IMR-90 (cell line): ENCODE data around the gene DPCD. TPM values are rescaled to one million over a fixed set of nuclear protein-coding genes. Genes with fewer than 3 reads are reported as not detected.

Source experiments
- ATAC-seq: fragments of 200-7000 bp; cut with Tn5 transposase; 2 replicates; pipeline ENCODE4 v1.9.1; 2020; ENCODE audit warnings: low read depth, mild to moderate bottlenecking, moderate library complexity
- BruUV-seq: library from RNA; stranded (reverse); fragments of 400-500 nt; replicated peaks from 2 replicates; lab custom pipeline; 2021; lab: Mats Ljungman, UMichigan
- CTCF ChIA-PET: fragments of 300-600 bp; formaldehyde crosslinking; extraction: SDS; loops from one replicate; lab custom pipeline; 2021; ENCODE audit warnings: antibody characterized with exemption; lab: Yijun Ruan, JAX
- POLR2A ChIA-PET: fragments of 300-600 bp; sonication (Branson Sonifier 250); formaldehyde crosslinking; loops from one replicate; lab custom pipeline; 2022; ENCODE audit warnings: antibody characterized with exemption; ENCODE audit not compliant: unreplicated experiment; lab: Charles Lee
- DNase-seq: peaks from one replicate; pipeline ENCODE4 v3.0.0; 2013
- H2AFZ ChIP-seq: replicated peaks from 2 replicates; pipeline ENCODE3; 2013; ENCODE audit warnings: low read length, mild to moderate bottlenecking; ENCODE audit not compliant: poor library complexity
- H2AK5ac ChIP-seq: 2 replicates; pipeline ENCODE4 v1.6.1; 2013; ENCODE audit warnings: low read depth, low read length, inconsistent platforms
- H2AK9ac ChIP-seq: replicated peaks from 2 replicates; pipeline ENCODE3; 2013; ENCODE audit warnings: mild to moderate bottlenecking, low read depth, low read length, moderate library complexity; ENCODE audit not compliant: poor library complexity
- H2BK120ac ChIP-seq: 2 replicates; pipeline ENCODE4 v1.6.1; 2013; ENCODE audit warnings: low read depth, low read length, inconsistent platforms
- H2BK15ac ChIP-seq: 3 replicates; pipeline ENCODE4 v1.6.1; 2013; ENCODE audit warnings: low read depth, low read length, inconsistent platforms
- H2BK20ac ChIP-seq: 2 replicates; pipeline ENCODE4 v1.6.1; 2013; ENCODE audit warnings: low read depth, mild to moderate bottlenecking, inconsistent platforms, low read length, moderate library complexity
- H2BK5ac ChIP-seq: 2 replicates; pipeline ENCODE4 v1.6.1; 2013; ENCODE audit warnings: mild to moderate bottlenecking, low read depth, low read length, inconsistent platforms; ENCODE audit not compliant: poor library complexity, severe bottlenecking
- H3K14ac ChIP-seq: replicated peaks from 2 replicates; pipeline ENCODE4 v1.6.1; 2013; ENCODE audit warnings: low read depth, low read length, inconsistent platforms
- H3K18ac ChIP-seq: 2 replicates; pipeline ENCODE4 v1.6.1; 2013; ENCODE audit warnings: low read depth, low read length, control low read depth
- H3K23ac ChIP-seq: 2 replicates; pipeline ENCODE4 v1.6.1; 2013; ENCODE audit warnings: low read depth, low read length, inconsistent platforms
- H3K27ac ChIP-seq: 2 replicates; pipeline ENCODE4 v1.5.1; 2013; ENCODE audit warnings: mild to moderate bottlenecking, control low read depth, low read length; ENCODE audit not compliant: insufficient read depth
- H3K27me3 ChIP-seq: 2 replicates; pipeline ENCODE4 v1.6.1; 2013; ENCODE audit warnings: low read length; ENCODE audit not compliant: control insufficient read depth, insufficient read depth
- H3K36me3 ChIP-seq: 2 replicates; pipeline ENCODE4 v1.6.1; 2013; ENCODE audit warnings: low read length, mixed read lengths; ENCODE audit not compliant: control insufficient read depth, insufficient read depth
- H3K4ac ChIP-seq: 2 replicates; pipeline ENCODE4 v1.6.1; 2013; ENCODE audit warnings: low read depth, low read length, inconsistent platforms
- H3K4me1 ChIP-seq: 2 replicates; pipeline ENCODE4 v1.6.1; 2013; ENCODE audit warnings: low read length, mixed read lengths; ENCODE audit not compliant: control insufficient read depth, insufficient read depth
- H3K4me2 ChIP-seq: 2 replicates; pipeline ENCODE4 v1.6.1; 2013; ENCODE audit warnings: low read depth, mild to moderate bottlenecking, control low read depth, low read length, moderate library complexity
- H3K4me3 ChIP-seq: 2 replicates; pipeline ENCODE4 v1.5.1; 2013; ENCODE audit warnings: low read depth, mild to moderate bottlenecking, control low read depth, low read length, moderate library complexity; ENCODE audit not compliant: insufficient read depth
- H3K56ac ChIP-seq: 2 replicates; pipeline ENCODE4 v1.6.1; 2013; ENCODE audit warnings: low read length, inconsistent platforms; ENCODE audit not compliant: insufficient read depth; ENCODE audit errors: extremely low read depth
- H3K79me1 ChIP-seq, 2 experiments: 2 replicates each; pipeline ENCODE4 v1.6.1; 2013; ENCODE audit warnings: low read length in 2 of 2, inconsistent platforms in 1 of 2, low read depth in 1 of 2
- H3K9ac ChIP-seq: 2 replicates; pipeline ENCODE4 v1.6.1; 2013; ENCODE audit warnings: low read depth, low read length, control low read depth
- H3K9me1 ChIP-seq: 2 replicates; pipeline ENCODE4 v1.6.1; 2013; ENCODE audit warnings: low read length, inconsistent platforms; ENCODE audit not compliant: insufficient read depth
- H3K9me3 ChIP-seq: 2 replicates; pipeline ENCODE4 v1.6.1; 2013; ENCODE audit warnings: low read length; ENCODE audit not compliant: control insufficient read depth, insufficient read depth
- H4K20me1 ChIP-seq: 2 replicates; pipeline ENCODE4 v1.6.1; 2013; ENCODE audit warnings: low read length, inconsistent platforms; ENCODE audit not compliant: insufficient read depth
- H4K5ac ChIP-seq: 2 replicates; pipeline ENCODE4 v1.6.1; 2013; ENCODE audit warnings: mild to moderate bottlenecking, low read depth, low read length, control low read depth
- H4K8ac ChIP-seq, 2 experiments: 2 replicates each; pipeline ENCODE4 v1.6.1; 2013; ENCODE audit warnings: low read depth in 2 of 2, low read length in 2 of 2, control low read depth in 1 of 2, inconsistent platforms in 1 of 2
- H4K91ac ChIP-seq: 2 replicates; pipeline ENCODE4 v1.6.1; 2013; ENCODE audit warnings: low read depth, low read length, inconsistent platforms; ENCODE audit not compliant: insufficient read depth
- BHLHE40 ChIP-seq: fragments of 150-350 bp; IDR thresholded peaks from 2 replicates; pipeline ENCODE4 v1.6.1; 2016; ENCODE audit warnings: mild to moderate bottlenecking, low read depth, low read length
- CEBPB ChIP-seq: IDR thresholded peaks from 2 replicates; pipeline ENCODE4 v1.6.1; 2012; ENCODE audit warnings: low read depth, low read length, improper control_type of control experiment
- CHD1 ChIP-seq: IDR thresholded peaks from 2 replicates; pipeline ENCODE4 v1.6.1; 2012; ENCODE audit warnings: low read depth, low read length, improper control_type of control experiment
- FOS ChIP-seq: fragments of 150-350 bp; IDR thresholded peaks from 2 replicates; pipeline ENCODE4 v1.6.1; 2016; ENCODE audit warnings: low read depth, low read length
- MAFK ChIP-seq: IDR thresholded peaks from 2 replicates; pipeline ENCODE4 v1.6.1; 2012; ENCODE audit warnings: low read depth, low read length, improper control_type of control experiment
- MAZ ChIP-seq: IDR thresholded peaks from 2 replicates; pipeline ENCODE4 v1.6.1; 2012; ENCODE audit warnings: low read depth, mild to moderate bottlenecking, low read length, improper control_type of control experiment, moderate library complexity, borderline replicate concordance
- MXI1 ChIP-seq: IDR thresholded peaks from 2 replicates; pipeline ENCODE4 v1.6.1; 2012; ENCODE audit warnings: low read depth, mild to moderate bottlenecking, low read length, moderate library complexity, borderline replicate concordance
- NFE2L2 ChIP-seq: fragments of 150-350 bp; IDR thresholded peaks from 2 replicates; pipeline ENCODE4 v1.6.1; 2016; ENCODE audit warnings: low read depth, mild to moderate bottlenecking, low read length
- POLR2A ChIP-seq: IDR thresholded peaks from 2 replicates; pipeline ENCODE4 v1.6.1; 2012; ENCODE audit warnings: mild to moderate bottlenecking, low read depth, low read length
- RAD21 ChIP-seq: IDR thresholded peaks from 2 replicates; pipeline ENCODE4 v1.6.1; 2012; ENCODE audit warnings: low read length, improper control_type of control experiment
- RCOR1 ChIP-seq: IDR thresholded peaks from 2 replicates; pipeline ENCODE4 v1.6.1; 2012; ENCODE audit warnings: mild to moderate bottlenecking, low read length, improper control_type of control experiment; ENCODE audit not compliant: insufficient replicate concordance
- RFX5 ChIP-seq: IDR thresholded peaks from 2 replicates; pipeline ENCODE4 v1.8.0; 2012; ENCODE audit warnings: low read depth, mild to moderate bottlenecking, low read length, moderate library complexity
- SMC3 ChIP-seq: fragments of 150-350 bp; IDR thresholded peaks from 2 replicates; pipeline ENCODE4 v1.6.1; 2016; ENCODE audit warnings: low read depth, mild to moderate bottlenecking, antibody characterized with exemption, low read length, moderate library complexity
- USF2 ChIP-seq: fragments of 150-350 bp; IDR thresholded peaks from 2 replicates; pipeline ENCODE4 v1.6.1; 2017; ENCODE audit warnings: mild to moderate bottlenecking, antibody characterized with exemption, low read length, low read depth
- WGBS, 2 experiments: methylation state at CpG; one replicate each; pipeline versions ENCODE4 v1.1.5 to v1.1.7; 2013; ENCODE audit warnings: missing lambda C conversion rate in 2 of 2; ENCODE audit not compliant: insufficient read length in 1 of 2; ENCODE audit errors: extremely low coverage in 2 of 2; 5-methylcytosine and 5-hydroxymethylcytosine counted together
- dilution Hi-C: fragments of 300-500 bp; cut with HindIII; formaldehyde crosslinking; loops from one replicate; pipeline ENCODE4 v1.14.3; 2018; ENCODE audit warnings: low sequenced_read_pairs; ENCODE audit not compliant: unreplicated experiment
- in situ Hi-C: fragments of 300-500 bp; cut with MboI; formaldehyde crosslinking; loops from 3 replicates; pipeline ENCODE4 v1.14.3; 2019; ENCODE audit warnings: low sequenced_read_pairs, inconsistent platforms, mixed read lengths
- intact Hi-C: fragments of 100-400 bp; cut with micrococcal nuclease; formaldehyde crosslinking; loops from 2 replicates; pipeline ENCODE4 v1.10.0; 2022
- polyA plus RNA-seq, 3 experiments: library from polyadenylated mRNA; depleted of rRNA; stranded (reverse); fragments of >200 nt; gene quantifications; 2 replicates each; pipeline ENCODE4 v1.2.3, GENCODE V29; 2012; ENCODE audit warnings: low replicate concordance in 1 of 3
- total RNA-seq: library from RNA; depleted of rRNA; stranded (reverse); fragments of >200 nt; gene quantifications from 2 replicates; pipeline ENCODE4 v1.2.3, GENCODE V29; 2012
- TF ChIP-seq, protein P1 (sequence below): conservative IDR thresholded peaks from 2 replicates; pipeline ENCODE4 v1.5.1; 2012; ENCODE audit warnings: mild to moderate bottlenecking, low read depth, low read length, improper control_type of control experiment
- TF ChIP-seq, protein P2 (sequence below): fragments of 150-350 bp; IDR thresholded peaks from 2 replicates; pipeline ENCODE4 v1.6.1; 2016; ENCODE audit warnings: low read depth, mild to moderate bottlenecking, low read length, moderate library complexity, borderline replicate concordance

DPCD gene
- total and polyA plus RNA-seq, 2 of the 4 experiments (the other 2 are of a cell fraction): 59.1 to 73.7 TPM

DNA sequence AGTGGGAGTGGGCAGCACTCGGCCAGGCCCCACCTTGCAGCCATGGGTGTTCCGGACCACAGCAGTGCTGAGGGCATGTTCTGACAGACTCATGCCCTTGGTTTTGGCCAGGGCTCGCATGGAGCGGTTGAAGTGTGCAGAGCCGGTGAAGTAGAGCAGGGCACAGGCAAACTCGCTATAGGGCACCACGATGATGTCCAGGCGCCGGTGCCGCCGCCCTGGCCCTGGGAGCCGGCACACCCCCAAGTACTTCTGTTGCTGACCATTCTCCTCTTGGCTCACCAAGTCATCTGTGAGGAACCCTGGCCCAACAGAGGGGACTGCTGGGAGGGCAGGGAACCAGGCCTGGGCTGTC, 8.6 kb upstream of the DPCD start:
- Histone ChIP-seq H4K20me1 (no peaks in the 10 kb centered on the region), H3K4me1 (no peaks in the 10 kb centered on the region), H3K4me3 (no peak overlapping the region), H3K56ac (no peak overlapping the region), H3K79me1 (0 out of 4 replicates have a peak, but pooled peaks cover 0 to 5% of the 10 kb centered on the region in 2 experiments), H2AK9ac (no peak overlapping the region), H3K23ac (no peak overlapping the region), H2BK20ac (no peak overlapping the region), H3K9me3 (no peaks in the 10 kb centered on the region), H3K27me3 (no peaks in the 10 kb centered on the region), H2BK15ac (no peak overlapping the region), H3K27ac (no peak overlapping the region), H3K14ac (no peak overlapping the region), H3K4me2 (no peak overlapping the region), H3K9ac (no peak overlapping the region), H2AFZ (no peak overlapping the region), H3K4ac (no peak overlapping the region), H4K8ac (no peak overlapping the region), H2AK5ac (no peak overlapping the region), H3K18ac (no peak overlapping the region), H3K36me3 (peaks cover 41% of the 10 kb centered on the region; the same call in 1 of the 2 replicates), H3K9me1 (peaks cover 3% of the 10 kb centered on the region; the same call in 1 of the 2 replicates), H4K5ac (no peak overlapping the region), H2BK5ac (no peak overlapping the region), H2BK120ac (no peak overlapping the region), H4K91ac (no peak overlapping the region)
- in situ Hi-C loops (no loop called here), dilution Hi-C loops (no loop called here), intact Hi-C loops (no loop called here)
- TF ChIP-seq CEBPB (no peak), RCOR1 (no peak), POLR2A (no peak), SMC3 (no peak), BHLHE40 (no peak), RFX5 (no peak), MAFK (no peak), RAD21 (no peak), MAZ (no peak), MXI1 (no peak), CHD1 (no peak), USF2 (no peak), NFE2L2 (no peak), FOS (no peak)
- TF ChIP-seq, protein P1, sequence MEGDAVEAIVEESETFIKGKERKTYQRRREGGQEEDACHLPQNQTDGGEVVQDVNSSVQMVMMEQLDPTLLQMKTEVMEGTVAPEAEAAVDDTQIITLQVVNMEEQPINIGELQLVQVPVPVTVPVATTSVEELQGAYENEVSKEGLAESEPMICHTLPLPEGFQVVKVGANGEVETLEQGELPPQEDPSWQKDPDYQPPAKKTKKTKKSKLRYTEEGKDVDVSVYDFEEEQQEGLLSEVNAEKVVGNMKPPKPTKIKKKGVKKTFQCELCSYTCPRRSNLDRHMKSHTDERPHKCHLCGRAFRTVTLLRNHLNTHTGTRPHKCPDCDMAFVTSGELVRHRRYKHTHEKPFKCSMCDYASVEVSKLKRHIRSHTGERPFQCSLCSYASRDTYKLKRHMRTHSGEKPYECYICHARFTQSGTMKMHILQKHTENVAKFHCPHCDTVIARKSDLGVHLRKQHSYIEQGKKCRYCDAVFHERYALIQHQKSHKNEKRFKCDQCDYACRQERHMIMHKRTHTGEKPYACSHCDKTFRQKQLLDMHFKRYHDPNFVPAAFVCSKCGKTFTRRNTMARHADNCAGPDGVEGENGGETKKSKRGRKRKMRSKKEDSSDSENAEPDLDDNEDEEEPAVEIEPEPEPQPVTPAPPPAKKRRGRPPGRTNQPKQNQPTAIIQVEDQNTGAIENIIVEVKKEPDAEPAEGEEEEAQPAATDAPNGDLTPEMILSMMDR: no peak
- TF ChIP-seq, protein P2, sequence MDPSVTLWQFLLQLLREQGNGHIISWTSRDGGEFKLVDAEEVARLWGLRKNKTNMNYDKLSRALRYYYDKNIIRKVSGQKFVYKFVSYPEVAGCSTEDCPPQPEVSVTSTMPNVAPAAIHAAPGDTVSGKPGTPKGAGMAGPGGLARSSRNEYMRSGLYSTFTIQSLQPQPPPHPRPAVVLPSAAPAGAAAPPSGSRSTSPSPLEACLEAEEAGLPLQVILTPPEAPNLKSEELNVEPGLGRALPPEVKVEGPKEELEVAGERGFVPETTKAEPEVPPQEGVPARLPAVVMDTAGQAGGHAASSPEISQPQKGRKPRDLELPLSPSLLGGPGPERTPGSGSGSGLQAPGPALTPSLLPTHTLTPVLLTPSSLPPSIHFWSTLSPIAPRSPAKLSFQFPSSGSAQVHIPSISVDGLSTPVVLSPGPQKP: no peak
- DNase-seq (no peak), ATAC-seq (no peak)
- no TSS peak for BruUV-seq
- ChIA-PET CTCF (no interaction called here), POLR2A (no interaction called here)
- 96% methylated on average over 7 of the region's 12 CpGs; no CpG with 5 or more reads in 1 of the 2 experiments for WGBS, 2 experiments
